ENCODE results near the gene ASB2. TPM values are rescaled to one million over a fixed set of nuclear protein-coding genes. Genes with fewer than 3 reads are reported as not detected.

Gene ASB2
- polyA plus RNA-seq, 3 donors: 0.29 to 0.88 (median 0.31) TPM

GRCh38 chr14:93984987-93985410, 8.6 kb upstream of the ASB2 start:
- DNase-seq (ENCODE audit: extremely low read depth in 1 of 11, low read depth in 9 of 11, low spot score in 4 of 11): no peak

GRCh38 chr14:93984070-93984469, 7.7 kb upstream of the ASB2 start:
- DNase-seq (ENCODE audit: extremely low read depth in 1 of 11, low read depth in 9 of 11, low spot score in 4 of 11): no peak

- no peak for DNase-seq (ENCODE audit: extremely low read depth in 1 of 11, low read depth in 9 of 11, low spot score in 4 of 11)
Observed at GRCh38 chr14:93982230-93983007, 6.0 kb upstream of the ASB2 start.

- no peak for DNase-seq (ENCODE audit: extremely low read depth in 1 of 11, low read depth in 9 of 11, low spot score in 4 of 11)
Observed at GRCh38 chr14:93981316-93982229, 5.2 kb upstream of the ASB2 start.

- DNase-seq (ENCODE audit: extremely low read depth in 1 of 11, low read depth in 9 of 11, low spot score in 4 of 11): no peak
Observed at GRCh38 chr14:93980456-93981201, 4.3 kb upstream of the ASB2 start.

- no peak for DNase-seq (ENCODE audit: extremely low read depth in 1 of 11, low read depth in 9 of 11, low spot score in 4 of 11)
Observed at GRCh38 chr14:93978735-93979134, 2.4 kb upstream of the ASB2 start.

- DNase-seq (ENCODE audit: extremely low read depth in 1 of 11, low read depth in 9 of 11, low spot score in 4 of 11): no peak
Observed at GRCh38 chr14:93977790-93978581, 1.6 kb upstream of the ASB2 start.

- DNase-seq (ENCODE audit: extremely low read depth in 1 of 11, low read depth in 9 of 11, low spot score in 4 of 11): no peak
Observed at GRCh38 chr14:93977171-93977570, 801 bp upstream of the ASB2 start.

GRCh38 chr14:93975791-93976476, 436 bp downstream of the ASB2 start:
- DNase-seq (ENCODE audit: extremely low read depth in 1 of 11, low read depth in 9 of 11, low spot score in 4 of 11): no peak

GRCh38 chr14:93974833-93975232, 1.5 kb downstream of the ASB2 start:
- DNase-seq (ENCODE audit: extremely low read depth in 1 of 11, low read depth in 9 of 11, low spot score in 4 of 11): no peak

GRCh38 chr14:93974299-93974698, 2.1 kb downstream of the ASB2 start:
- no peak for DNase-seq (ENCODE audit: extremely low read depth in 1 of 11, low read depth in 9 of 11, low spot score in 4 of 11)

GRCh38 chr14:93973607-93974006, 2.8 kb downstream of the ASB2 start:
- no peak for DNase-seq (ENCODE audit: extremely low read depth in 1 of 11, low read depth in 9 of 11, low spot score in 4 of 11)

- no peak for DNase-seq (ENCODE audit: extremely low read depth in 1 of 11, low read depth in 9 of 11, low spot score in 4 of 11)
Observed at GRCh38 chr14:93972618-93973205, 3.7 kb downstream of the ASB2 start.

GRCh38 chr14:93971635-93972027, 4.7 kb downstream of the ASB2 start:
- DNase-seq (ENCODE audit: extremely low read depth in 1 of 11, low read depth in 9 of 11, low spot score in 4 of 11): no peak

- no peak for DNase-seq (ENCODE audit: extremely low read depth in 1 of 11, low read depth in 9 of 11, low spot score in 4 of 11)
Observed at GRCh38 chr14:93970965-93971634, 5.3 kb downstream of the ASB2 start.

GRCh38 chr14:93970585-93970964, 5.8 kb downstream of the ASB2 start:
- no peak for DNase-seq (ENCODE audit: extremely low read depth in 1 of 11, low read depth in 9 of 11, low spot score in 4 of 11)

- DNase-seq (ENCODE audit: extremely low read depth in 1 of 11, low read depth in 9 of 11, low spot score in 4 of 11): no peak
Observed at GRCh38 chr14:93969082-93969828, 7.1 kb downstream of the ASB2 start.

Measured in renal cortex interstitium (tissue), 11 donors.